ENCODE measurements around the gene FOXB1. TPM values are rescaled to one million over a fixed set of nuclear protein-coding genes. Genes with fewer than 3 reads are reported as not detected.

Gene FOXB1
- polyA plus RNA-seq, 3 donors: not detected

DNA sequence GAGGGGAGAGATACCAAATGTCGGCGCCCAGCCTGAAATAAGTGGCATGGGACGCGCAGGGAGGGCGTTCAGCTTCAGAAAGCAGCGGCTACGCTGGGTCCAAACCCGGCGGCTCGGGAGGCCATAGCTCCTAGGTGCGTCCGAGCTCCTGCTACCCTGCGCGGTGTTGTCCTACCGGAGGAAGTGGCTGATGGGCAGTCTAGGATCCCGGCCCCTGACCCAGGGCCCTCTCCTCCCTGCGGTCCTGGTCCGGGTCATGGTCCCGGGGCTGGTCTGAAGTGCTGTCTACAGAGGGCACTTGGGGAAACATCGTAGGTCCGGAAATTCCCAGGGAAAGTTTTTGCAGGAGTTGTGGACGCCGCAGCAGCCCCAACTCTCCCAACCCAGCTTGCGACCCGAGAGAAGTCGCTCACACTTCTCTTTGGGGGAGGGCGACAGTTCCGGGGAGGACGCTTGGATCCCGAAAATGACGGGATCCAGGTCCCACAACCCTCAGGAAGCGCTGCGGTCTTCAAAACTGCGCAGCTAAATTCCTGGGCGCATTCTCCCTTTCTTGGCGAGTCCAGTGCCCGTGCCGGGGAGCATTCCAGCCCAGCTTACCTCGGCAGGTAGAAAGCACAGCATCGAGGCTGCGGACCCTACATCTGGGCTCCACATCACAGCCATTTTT lies 9.1 kb upstream of the FOXB1 start:
- Mint-ChIP-seq H3K27me3 (ENCODE audit: low read depth in 3 of 3) (peaks cover 80 to 90% (median 81%) of the 10 kb centered on the region in 3 donors), H3K27ac (no peak overlapping the region), H3K4me3 (peak overlapping the region; percentile 31 to 77), H3K36me3 (peaks cover 0 to 6% of the 10 kb centered on the region in 2 donors), H3K4me1 (peaks cover 10% of the 10 kb centered on the region), H3K9me3 (peaks cover 0 to 28% (median 4%) of the 10 kb centered on the region in 7 donors)
- no peaks in the 10 kb centered on the region for H3K79me2 ChIP-seq (ENCODE audit: insufficient read depth, low read length)
- H3K4me1 ChIP-seq (ENCODE audit: control insufficient read depth in 1 of 2, insufficient read depth in 2 of 2, low read length in 2 of 2): no peaks in the 10 kb centered on the region
- no peak for DNase-seq
- peaks cover 75 to 90% of the 10 kb centered on the region in 2 donors for H3K27me3 ChIP-seq (ENCODE audit: control insufficient read depth in 2 of 2, insufficient read depth in 2 of 2, low read length in 2 of 2)
- no peaks in the 10 kb centered on the region for H4K20me1 ChIP-seq (ENCODE audit: insufficient read depth, low read length)
- H3K27ac ChIP-seq (ENCODE audit: low read depth in 1 of 2, low read length in 2 of 2): no peak overlapping the region
- H3K9ac ChIP-seq (ENCODE audit: insufficient read depth, low read length, poor library complexity, severe bottlenecking): no peak overlapping the region
- H3K4me3 ChIP-seq (replicated peaks in 1 of 3; ENCODE audit: low read depth in 2 of 3, low read length in 3 of 3): no peak overlapping the region
- H3K4me2 ChIP-seq (replicated peaks; ENCODE audit: extremely low read depth, low read length, poor library complexity, severe bottlenecking): no peak overlapping the region
- H3K36me3 ChIP-seq (replicated peaks in 1 of 2; ENCODE audit: control insufficient read depth in 1 of 2, insufficient read depth in 2 of 2, low read length in 2 of 2): no peaks in the 10 kb centered on the region
- no peak overlapping the region for H2AFZ ChIP-seq (ENCODE audit: insufficient read depth, low read depth, low read length, poor library complexity, severe bottlenecking)
- intact Hi-C loops (cut with micrococcal nuclease): no loop called here
- WGBS (ENCODE audit: insufficient coverage): 2% methylated on average over 39 of the region's 41 CpGs
- TF ChIP-seq, protein P1, sequence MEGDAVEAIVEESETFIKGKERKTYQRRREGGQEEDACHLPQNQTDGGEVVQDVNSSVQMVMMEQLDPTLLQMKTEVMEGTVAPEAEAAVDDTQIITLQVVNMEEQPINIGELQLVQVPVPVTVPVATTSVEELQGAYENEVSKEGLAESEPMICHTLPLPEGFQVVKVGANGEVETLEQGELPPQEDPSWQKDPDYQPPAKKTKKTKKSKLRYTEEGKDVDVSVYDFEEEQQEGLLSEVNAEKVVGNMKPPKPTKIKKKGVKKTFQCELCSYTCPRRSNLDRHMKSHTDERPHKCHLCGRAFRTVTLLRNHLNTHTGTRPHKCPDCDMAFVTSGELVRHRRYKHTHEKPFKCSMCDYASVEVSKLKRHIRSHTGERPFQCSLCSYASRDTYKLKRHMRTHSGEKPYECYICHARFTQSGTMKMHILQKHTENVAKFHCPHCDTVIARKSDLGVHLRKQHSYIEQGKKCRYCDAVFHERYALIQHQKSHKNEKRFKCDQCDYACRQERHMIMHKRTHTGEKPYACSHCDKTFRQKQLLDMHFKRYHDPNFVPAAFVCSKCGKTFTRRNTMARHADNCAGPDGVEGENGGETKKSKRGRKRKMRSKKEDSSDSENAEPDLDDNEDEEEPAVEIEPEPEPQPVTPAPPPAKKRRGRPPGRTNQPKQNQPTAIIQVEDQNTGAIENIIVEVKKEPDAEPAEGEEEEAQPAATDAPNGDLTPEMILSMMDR (IDR thresholded peaks at IDR 0.05): no peak
- peaks cover 0 to 34% of the 10 kb centered on the region in 2 donors for H3K9me3 ChIP-seq (replicated peaks in 1 of 2; ENCODE audit: control insufficient read depth in 1 of 2, insufficient read depth in 1 of 2, low read length in 2 of 2)

DNA sequence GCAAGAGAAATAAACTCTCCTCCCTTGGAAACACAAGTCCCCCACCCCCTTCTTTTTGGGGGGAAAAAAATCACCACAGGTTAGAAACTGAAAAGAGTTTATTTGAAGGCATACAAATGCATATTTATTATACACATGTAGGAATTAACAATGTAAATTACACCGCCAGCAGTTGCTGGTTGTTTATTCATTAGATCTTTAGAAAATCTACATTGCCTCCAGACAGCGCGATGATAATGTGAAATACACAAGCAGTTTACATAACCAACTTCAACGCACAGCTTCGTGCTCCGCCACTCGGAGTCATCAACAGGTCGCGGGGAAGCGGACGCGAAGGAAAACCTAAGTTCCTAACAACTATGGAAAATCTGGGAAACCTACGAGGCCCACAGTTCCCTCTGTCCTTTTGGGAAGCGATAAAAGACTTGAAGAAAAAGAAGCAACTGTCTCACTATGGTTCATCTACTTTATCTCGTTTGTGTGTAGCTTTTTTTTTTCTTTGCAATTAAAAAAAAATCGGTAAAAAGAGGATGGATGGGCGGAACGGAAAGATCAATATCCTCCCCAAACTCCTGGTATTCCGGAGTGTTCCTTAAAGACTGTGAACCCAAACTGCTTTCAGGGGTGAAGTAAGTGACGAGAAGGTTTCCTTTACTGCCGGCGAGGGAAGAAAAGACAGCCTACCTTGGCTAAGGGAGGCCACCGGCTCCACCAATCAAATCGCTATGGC lies 8.4 kb upstream of the FOXB1 start:
- H3K4me2 ChIP-seq (replicated peaks; ENCODE audit: extremely low read depth, low read length, poor library complexity, severe bottlenecking): no peak overlapping the region
- Mint-ChIP-seq H3K9me3 (peaks cover 0 to 29% (median 4%) of the 10 kb centered on the region in 7 donors), H3K36me3 (peaks cover 0 to 6% of the 10 kb centered on the region in 2 donors), H3K4me1 (peaks cover 12% of the 10 kb centered on the region), H3K27me3 (ENCODE audit: low read depth in 3 of 3) (peaks cover 87 to 97% (median 88%) of the 10 kb centered on the region in 3 donors), H3K4me3 (peak overlapping the region in 1 of 2 donors; percentile 77), H3K27ac (no peak overlapping the region)
- H3K9me3 ChIP-seq (replicated peaks in 1 of 2; ENCODE audit: control insufficient read depth in 1 of 2, insufficient read depth in 1 of 2, low read length in 2 of 2): peaks cover 0 to 34% of the 10 kb centered on the region in 2 donors
- H3K27ac ChIP-seq (ENCODE audit: low read depth in 1 of 2, low read length in 2 of 2): no peak overlapping the region
- H3K9ac ChIP-seq (ENCODE audit: insufficient read depth, low read length, poor library complexity, severe bottlenecking): no peak overlapping the region
- peaks cover 82 to 95% of the 10 kb centered on the region in 2 donors for H3K27me3 ChIP-seq (ENCODE audit: control insufficient read depth in 2 of 2, insufficient read depth in 2 of 2, low read length in 2 of 2)
- no peaks in the 10 kb centered on the region for H4K20me1 ChIP-seq (ENCODE audit: insufficient read depth, low read length)
- DNase-seq: no peak
- TF ChIP-seq, protein P1 (IDR thresholded peaks at IDR 0.05): no peak
- H3K36me3 ChIP-seq (replicated peaks in 1 of 2; ENCODE audit: control insufficient read depth in 1 of 2, insufficient read depth in 2 of 2, low read length in 2 of 2): no peaks in the 10 kb centered on the region
- WGBS (ENCODE audit: insufficient coverage): 16% methylated on average over 13 of the region's 24 CpGs
- no peaks in the 10 kb centered on the region for H3K4me1 ChIP-seq (ENCODE audit: control insufficient read depth in 1 of 2, insufficient read depth in 2 of 2, low read length in 2 of 2)
- intact Hi-C loops (cut with micrococcal nuclease): no loop called here
- H3K4me3 ChIP-seq (replicated peaks in 1 of 3; ENCODE audit: low read depth in 2 of 3, low read length in 3 of 3): no peak overlapping the region
- H3K79me2 ChIP-seq (ENCODE audit: insufficient read depth, low read length): no peaks in the 10 kb centered on the region
- no peak overlapping the region for H2AFZ ChIP-seq (ENCODE audit: insufficient read depth, low read depth, low read length, poor library complexity, severe bottlenecking)

Measured in CD14-positive monocyte (primary cell).